GM12878 (cell line): ENCODE results near the gene WFDC13. TPM values are rescaled to one million over a fixed set of nuclear protein-coding genes. Genes with fewer than 3 reads are reported as not detected.

Experiments used
- ATAC-seq: fragments of 200-7000 bp; cut with Tn5 transposase; 3 replicates; pipeline ENCODE4 v1.9.1; 2020; ENCODE audit warnings: mild to moderate bottlenecking, moderate library complexity
- BruUV-seq: library from RNA; stranded (reverse); fragments of 400-500 nt; replicated peaks from 2 replicates; lab custom pipeline; 2021; lab: Mats Ljungman, UMichigan
- CTCF ChIA-PET: fragments of 300-600 bp; sonication (Branson Sonifier 250); formaldehyde crosslinking; extraction: SDS; loops from one replicate; lab custom pipeline; 2021; ENCODE audit warnings: inconsistent platforms; lab: Yijun Ruan, JAX
- POLR2A ChIA-PET: fragments of 350-600 bp; formaldehyde crosslinking; extraction: SDS; loops from one replicate; lab custom pipeline; 2021; ENCODE audit warnings: inconsistent platforms; lab: Charles Lee
- RAD21 ChIA-PET: fragments of 300-600 bp; sonication (Branson Sonifier 250); formaldehyde crosslinking; loops from one replicate; lab custom pipeline; 2023; ENCODE audit warnings: antibody characterized with exemption; ENCODE audit not compliant: unreplicated experiment; lab: Charles Lee
- SMC1A ChIA-PET: fragments of 300-600 bp; sonication (Branson Sonifier 250); formaldehyde crosslinking; loops from one replicate; lab custom pipeline; 2023; ENCODE audit not compliant: unreplicated experiment, uncharacterized antibody; lab: Charles Lee
- DNase-seq: peaks from one replicate; pipeline ENCODE4 v3.0.0-alpha.2; 2011; ENCODE audit warnings: low read depth, low spot score
- FAIRE-seq: peaks from 3 replicates; lab custom pipeline; 2011; peaks lifted over from hg19 to GRCh38; lab: Jason Lieb, UNC
- H2AFZ ChIP-seq: 2 replicates; pipeline ENCODE4 v1.6.0; 2011; ENCODE audit warnings: low read depth, low read length, control low read depth; ENCODE audit not compliant: control insufficient read depth
- H3K27ac ChIP-seq: 2 replicates; pipeline ENCODE4 v1.5.1; 2011; ENCODE audit warnings: control low read depth; ENCODE audit not compliant: control insufficient read depth, insufficient read depth
- H3K27me3 ChIP-seq, 2 experiments: replicated peaks in 1 of 2; 2 replicates each; pipeline versions ENCODE4 v1.6.0 to v1.6.1; 2011; ENCODE audit warnings: low read length in 1 of 2; ENCODE audit not compliant: control insufficient read depth in 2 of 2, insufficient read depth in 2 of 2
- H3K36me3 ChIP-seq, 2 experiments: 2 replicates each; pipeline ENCODE4 v1.5.1; 2011; ENCODE audit warnings: low read length in 1 of 2; ENCODE audit not compliant: control insufficient read depth in 2 of 2, insufficient read depth in 2 of 2
- H3K4me1 ChIP-seq: 2 replicates; pipeline ENCODE4 v1.6.1; 2011; ENCODE audit warnings: mild to moderate bottlenecking, low read length, moderate library complexity, mixed read lengths; ENCODE audit not compliant: control insufficient read depth, insufficient read depth
- H3K4me2 ChIP-seq: 2 replicates; pipeline ENCODE4 v1.6.0; 2011; ENCODE audit warnings: control low read depth; ENCODE audit not compliant: control insufficient read depth, insufficient read depth
- H3K4me3 ChIP-seq: fragments of 200-600 bp; sonication (generic); 2 replicates; pipeline ENCODE4 v1.5.1; 2016
- H3K79me2 ChIP-seq: 2 replicates; pipeline ENCODE4 v1.6.0; 2011; ENCODE audit warnings: low read length; ENCODE audit not compliant: control insufficient read depth, insufficient read depth
- H3K9ac ChIP-seq: 2 replicates; pipeline ENCODE4 v1.8.0; 2011; ENCODE audit warnings: low read length, control low read depth, mixed read lengths; ENCODE audit not compliant: control insufficient read depth, insufficient read depth
- H3K9me3 ChIP-seq: replicated peaks from 3 replicates; pipeline ENCODE4 v1.5.1; 2011; ENCODE audit warnings: mild to moderate bottlenecking, low read length; ENCODE audit not compliant: control insufficient read depth, insufficient read depth
- H4K20me1 ChIP-seq: 2 replicates; pipeline ENCODE4 v1.6.0; 2011; ENCODE audit not compliant: control insufficient read depth, insufficient read depth
- BCL3 ChIP-seq: IDR thresholded peaks from 2 replicates; pipeline ENCODE4 v1.6.1; 2011; ENCODE audit warnings: borderline replicate concordance, low read depth, mild to moderate bottlenecking, moderate library complexity, low read length; ENCODE audit not compliant: insufficient read depth, poor library complexity, severe bottlenecking
- ELK1 ChIP-seq: IDR thresholded peaks from 2 replicates; pipeline ENCODE4 v1.6.1; 2012; ENCODE audit warnings: low read depth, low read length, improper control_type of control experiment
- IKZF2 ChIP-seq, 2 experiments: fragments of 450-650 bp; IDR thresholded peaks; 2 replicates each; pipeline ENCODE4 v1.6.1; 2017; ENCODE audit warnings: mild to moderate bottlenecking in 2 of 2, moderate library complexity in 2 of 2
- NR2C1 ChIP-seq: fragments of 450-650 bp; IDR thresholded peaks from 2 replicates; pipeline ENCODE4 v1.6.1; 2017; ENCODE audit warnings: antibody characterized with exemption, mild to moderate bottlenecking, moderate library complexity
- SKIL ChIP-seq: fragments of 450-650 bp; IDR thresholded peaks from 2 replicates; pipeline ENCODE4 v1.6.1; 2017; ENCODE audit warnings: mild to moderate bottlenecking, low read depth, inconsistent platforms; ENCODE audit not compliant: poor library complexity, severe bottlenecking
- SPI1 ChIP-seq: IDR thresholded peaks from 2 replicates; pipeline ENCODE4 v1.6.1; 2011; ENCODE audit warnings: low read depth, mild to moderate bottlenecking, low read length, moderate library complexity, borderline replicate concordance; ENCODE audit not compliant: insufficient read depth
- TBL1XR1 ChIP-seq: IDR thresholded peaks from 2 replicates; pipeline ENCODE4 v1.6.1; 2012; ENCODE audit warnings: low read depth, low read length, improper control_type of control experiment
- ZBTB33 ChIP-seq: fragments of 450-650 bp; IDR thresholded peaks from 2 replicates; pipeline ENCODE4 v1.6.1; 2017; ENCODE audit warnings: mild to moderate bottlenecking
- ZNF207 ChIP-seq: fragments of 450-650 bp; IDR thresholded peaks from 2 replicates; pipeline ENCODE4 v1.6.1; 2014; ENCODE audit warnings: antibody characterized with exemption, mild to moderate bottlenecking, borderline replicate concordance
- ZNF274 ChIP-seq: IDR thresholded peaks from one replicate; pipeline ENCODE4 v1.8.0; 2011; ENCODE audit not compliant: insufficient read length, insufficient read depth
- WGBS: methylation state at CpG from one replicate; pipeline ENCODE4 v1.1.6; 2016; ENCODE audit warnings: low lambda C conversion rate; ENCODE audit not compliant: insufficient replicate concordance, insufficient coverage; ENCODE audit errors: missing lambda C conversion rate; 5-methylcytosine and 5-hydroxymethylcytosine counted together
- in situ Hi-C: fragments of 300-500 bp; cut with MboI; formaldehyde crosslinking; loops from 9 replicates; pipeline ENCODE4 v1.14.3; 2018; ENCODE audit warnings: mixed read lengths
- intact Hi-C: fragments of 100-400 bp; cut with micrococcal nuclease; formaldehyde crosslinking; loops from one replicate; pipeline ENCODE4 v1.14.2; 2022; ENCODE audit not compliant: unreplicated experiment
- polyA plus RNA-seq, 11 experiments: library from polyadenylated mRNA; depleted of rRNA in 4 of 11; unstranded in 6 of 11; stranded (reverse) in 5 of 11; fragments of >200 nt; fragmentation: Nextera tagmentation in 4 of 11; fragmentation: Illumina TruSeq in 1 of 11; extraction: Ambion mirVana in 4 of 11; extraction: Trizol in 1 of 11; gene quantifications; 1 replicate in 1 of 11; 2 replicates in 10 of 11; pipeline versions ENCODE4 v1.2.1 to v1.2.3, GENCODE V29; 2011 to 2016; ENCODE audit warnings: inconsistent platforms in 2 of 11, missing spikeins in 2 of 11, low read depth in 1 of 11
- total RNA-seq, 4 experiments: library from RNA; depleted of rRNA in 3 of 4; stranded (reverse); fragments of >200 nt in 3 of 4; fragmentation: Illumina TruSeq in 1 of 4; extraction: Trizol in 1 of 4; gene quantifications; 2 replicates each; pipeline versions ENCODE4 v1.2.1 to v1.2.3, GENCODE V29; 2013 to 2021

Gene WFDC13
- total and polyA plus RNA-seq, 10 of the 15 experiments (the other 5 are each of a cell fraction or from before 2014, with no cell fraction given), result not detected

- no TSS peak for BruUV-seq
- H3K4me2 ChIP-seq, result no peak overlapping the region
- H3K9me3 ChIP-seq, result no peaks in the 10 kb centered on the region
- H3K36me3 ChIP-seq, result no peaks in the 10 kb centered on the region
- ChIA-PET SMC1A (interaction anchor here (0.9 to 1.0 kb wide), 3 partner anchors 18 to 428 kb away, joined by 3 to 4 read pairs (median 3); no protein-coding TSS in a partner anchor), RAD21 (no interaction called here), CTCF (interaction anchor here (0.5 to 2.2 kb wide), 5 partner anchors 19 to 612 kb away, joined by 3 to 11 read pairs (median 3); no protein-coding TSS in a partner anchor), POLR2A (no interaction called here)
- in situ Hi-C loops, result no loop called here
- FAIRE-seq, result no peak
- H4K20me1 ChIP-seq, result no peaks in the 10 kb centered on the region
- ATAC-seq, result no peak
- H3K4me3 ChIP-seq, result no peak overlapping the region
- intact Hi-C loops, result no loop called here
- TF ChIP-seq ZNF207, result no peak
- TF ChIP-seq SPI1, result no peak
- H3K9ac ChIP-seq, result no peak overlapping the region
- no peaks in the 10 kb centered on the region; a peak in 1 of 4 replicates for H3K27me3 ChIP-seq
- no peak overlapping the region for H2AFZ ChIP-seq
- no peaks in the 10 kb centered on the region for H3K79me2 ChIP-seq
- WGBS, result 86% methylated on average over 1 of the region's 1 CpG
- no peaks in the 10 kb centered on the region for H3K4me1 ChIP-seq
- no peak for DNase-seq
- no peak overlapping the region for H3K27ac ChIP-seq
Measured at GRCh38 chr20:45751721-45752120, 49.9 kb downstream of the WFDC13 start.

- Histone ChIP-seq H2AFZ (no peak overlapping the region), H3K36me3 (no peaks in the 10 kb centered on the region), H3K79me2 (no peaks in the 10 kb centered on the region), H3K27ac (no peak overlapping the region), H3K9ac (no peak overlapping the region), H3K4me2 (no peak overlapping the region; the same call in 1 of the 2 replicates), H3K9me3 (no peaks in the 10 kb centered on the region), H4K20me1 (no peaks in the 10 kb centered on the region), H3K27me3 (no peaks in the 10 kb centered on the region; a peak in 1 of 4 replicates), H3K4me3 (no peak overlapping the region), H3K4me1 (no peaks in the 10 kb centered on the region)
- POLR2A ChIA-PET, result no interaction called here
- FAIRE-seq (no peak), DNase-seq (peak; percentile 13), ATAC-seq (peak; percentile 58)
- intact Hi-C loops (no loop called here), in situ Hi-C loops (no loop called here)
- no TSS peak for BruUV-seq
- SMC1A ChIA-PET, result no interaction called here
- CTCF ChIA-PET, result no interaction called here
- RAD21 ChIA-PET, result no interaction called here
- WGBS, result 42% methylated on average over 3 of the region's 3 CpGs
- TF ChIP-seq ZNF274 (no peak), NR2C1 (no peak), ELK1 (no peak), TBL1XR1 (no peak), ZBTB33 (no peak), IKZF2 (IDR thresholded peaks at IDR 0.05) (peak in 1 of 2 experiments; percentile 16; a peak in 1 of 4 replicates), BCL3 (no peak), SKIL (no peak)
Measured at GRCh38 chr20:45752746-45753145, 50.9 kb downstream of the WFDC13 start.
